IMR-90 (cell line): Measurements from ENCODE around the gene ENKUR. TPM values are rescaled to one million over a fixed set of nuclear protein-coding genes. Genes with fewer than 3 reads are reported as not detected.

Experiments used
- ATAC-seq: fragments of 200-7000 bp; cut with Tn5 transposase; 2 replicates; pipeline ENCODE4 v1.9.1; 2020; ENCODE audit warnings: low read depth, mild to moderate bottlenecking, moderate library complexity
- BruUV-seq: library from RNA; stranded (reverse); fragments of 400-500 nt; replicated peaks from 2 replicates; lab custom pipeline; 2021; lab: Mats Ljungman, UMichigan
- CTCF ChIA-PET: fragments of 300-600 bp; formaldehyde crosslinking; extraction: SDS; loops from one replicate; lab custom pipeline; 2021; ENCODE audit warnings: antibody characterized with exemption; lab: Yijun Ruan, JAX
- POLR2A ChIA-PET: fragments of 300-600 bp; sonication (Branson Sonifier 250); formaldehyde crosslinking; loops from one replicate; lab custom pipeline; 2022; ENCODE audit warnings: antibody characterized with exemption; ENCODE audit not compliant: unreplicated experiment; lab: Charles Lee
- DNase-seq: peaks from one replicate; pipeline ENCODE4 v3.0.0; 2013
- H2AFZ ChIP-seq: replicated peaks from 2 replicates; pipeline ENCODE3; 2013; ENCODE audit warnings: low read length, mild to moderate bottlenecking; ENCODE audit not compliant: poor library complexity
- H2AK5ac ChIP-seq: 2 replicates; pipeline ENCODE4 v1.6.1; 2013; ENCODE audit warnings: low read depth, low read length, inconsistent platforms
- H2AK9ac ChIP-seq: replicated peaks from 2 replicates; pipeline ENCODE3; 2013; ENCODE audit warnings: mild to moderate bottlenecking, low read depth, low read length, moderate library complexity; ENCODE audit not compliant: poor library complexity
- H2BK120ac ChIP-seq: 2 replicates; pipeline ENCODE4 v1.6.1; 2013; ENCODE audit warnings: low read depth, low read length, inconsistent platforms
- H2BK15ac ChIP-seq: 3 replicates; pipeline ENCODE4 v1.6.1; 2013; ENCODE audit warnings: low read depth, low read length, inconsistent platforms
- H2BK20ac ChIP-seq: 2 replicates; pipeline ENCODE4 v1.6.1; 2013; ENCODE audit warnings: low read depth, mild to moderate bottlenecking, inconsistent platforms, low read length, moderate library complexity
- H2BK5ac ChIP-seq: 2 replicates; pipeline ENCODE4 v1.6.1; 2013; ENCODE audit warnings: mild to moderate bottlenecking, low read depth, low read length, inconsistent platforms; ENCODE audit not compliant: poor library complexity, severe bottlenecking
- H3K14ac ChIP-seq: replicated peaks from 2 replicates; pipeline ENCODE4 v1.6.1; 2013; ENCODE audit warnings: low read depth, low read length, inconsistent platforms
- H3K18ac ChIP-seq: 2 replicates; pipeline ENCODE4 v1.6.1; 2013; ENCODE audit warnings: low read depth, low read length, control low read depth
- H3K23ac ChIP-seq: 2 replicates; pipeline ENCODE4 v1.6.1; 2013; ENCODE audit warnings: low read depth, low read length, inconsistent platforms
- H3K27ac ChIP-seq: 2 replicates; pipeline ENCODE4 v1.5.1; 2013; ENCODE audit warnings: mild to moderate bottlenecking, control low read depth, low read length; ENCODE audit not compliant: insufficient read depth
- H3K27me3 ChIP-seq: 2 replicates; pipeline ENCODE4 v1.6.1; 2013; ENCODE audit warnings: low read length; ENCODE audit not compliant: control insufficient read depth, insufficient read depth
- H3K36me3 ChIP-seq: 2 replicates; pipeline ENCODE4 v1.6.1; 2013; ENCODE audit warnings: low read length, mixed read lengths; ENCODE audit not compliant: control insufficient read depth, insufficient read depth
- H3K4ac ChIP-seq: 2 replicates; pipeline ENCODE4 v1.6.1; 2013; ENCODE audit warnings: low read depth, low read length, inconsistent platforms
- H3K4me1 ChIP-seq: 2 replicates; pipeline ENCODE4 v1.6.1; 2013; ENCODE audit warnings: low read length, mixed read lengths; ENCODE audit not compliant: control insufficient read depth, insufficient read depth
- H3K4me2 ChIP-seq: 2 replicates; pipeline ENCODE4 v1.6.1; 2013; ENCODE audit warnings: low read depth, mild to moderate bottlenecking, control low read depth, low read length, moderate library complexity
- H3K4me3 ChIP-seq: 2 replicates; pipeline ENCODE4 v1.5.1; 2013; ENCODE audit warnings: low read depth, mild to moderate bottlenecking, control low read depth, low read length, moderate library complexity; ENCODE audit not compliant: insufficient read depth
- H3K56ac ChIP-seq: 2 replicates; pipeline ENCODE4 v1.6.1; 2013; ENCODE audit warnings: low read length, inconsistent platforms; ENCODE audit not compliant: insufficient read depth; ENCODE audit errors: extremely low read depth
- H3K79me1 ChIP-seq, 2 experiments: 2 replicates each; pipeline ENCODE4 v1.6.1; 2013; ENCODE audit warnings: low read length in 2 of 2, inconsistent platforms in 1 of 2, low read depth in 1 of 2
- H3K9ac ChIP-seq: 2 replicates; pipeline ENCODE4 v1.6.1; 2013; ENCODE audit warnings: low read depth, low read length, control low read depth
- H3K9me1 ChIP-seq: 2 replicates; pipeline ENCODE4 v1.6.1; 2013; ENCODE audit warnings: low read length, inconsistent platforms; ENCODE audit not compliant: insufficient read depth
- H3K9me3 ChIP-seq: 2 replicates; pipeline ENCODE4 v1.6.1; 2013; ENCODE audit warnings: low read length; ENCODE audit not compliant: control insufficient read depth, insufficient read depth
- H4K20me1 ChIP-seq: 2 replicates; pipeline ENCODE4 v1.6.1; 2013; ENCODE audit warnings: low read length, inconsistent platforms; ENCODE audit not compliant: insufficient read depth
- H4K5ac ChIP-seq: 2 replicates; pipeline ENCODE4 v1.6.1; 2013; ENCODE audit warnings: mild to moderate bottlenecking, low read depth, low read length, control low read depth
- H4K8ac ChIP-seq, 2 experiments: 2 replicates each; pipeline ENCODE4 v1.6.1; 2013; ENCODE audit warnings: low read depth in 2 of 2, low read length in 2 of 2, control low read depth in 1 of 2, inconsistent platforms in 1 of 2
- H4K91ac ChIP-seq: 2 replicates; pipeline ENCODE4 v1.6.1; 2013; ENCODE audit warnings: low read depth, low read length, inconsistent platforms; ENCODE audit not compliant: insufficient read depth
- BHLHE40 ChIP-seq: fragments of 150-350 bp; IDR thresholded peaks from 2 replicates; pipeline ENCODE4 v1.6.1; 2016; ENCODE audit warnings: mild to moderate bottlenecking, low read depth, low read length
- CEBPB ChIP-seq: IDR thresholded peaks from 2 replicates; pipeline ENCODE4 v1.6.1; 2012; ENCODE audit warnings: low read depth, low read length, improper control_type of control experiment
- CHD1 ChIP-seq: IDR thresholded peaks from 2 replicates; pipeline ENCODE4 v1.6.1; 2012; ENCODE audit warnings: low read depth, low read length, improper control_type of control experiment
- CTCF ChIP-seq: conservative IDR thresholded peaks from 2 replicates; pipeline ENCODE4 v1.5.1; 2012; ENCODE audit warnings: mild to moderate bottlenecking, low read depth, low read length, improper control_type of control experiment
- ELK1 ChIP-seq: fragments of 150-350 bp; IDR thresholded peaks from 2 replicates; pipeline ENCODE4 v1.6.1; 2016; ENCODE audit warnings: low read depth, mild to moderate bottlenecking, low read length, moderate library complexity, borderline replicate concordance
- FOS ChIP-seq: fragments of 150-350 bp; IDR thresholded peaks from 2 replicates; pipeline ENCODE4 v1.6.1; 2016; ENCODE audit warnings: low read depth, low read length
- MAFK ChIP-seq: IDR thresholded peaks from 2 replicates; pipeline ENCODE4 v1.6.1; 2012; ENCODE audit warnings: low read depth, low read length, improper control_type of control experiment
- MAZ ChIP-seq: IDR thresholded peaks from 2 replicates; pipeline ENCODE4 v1.6.1; 2012; ENCODE audit warnings: low read depth, mild to moderate bottlenecking, low read length, improper control_type of control experiment, moderate library complexity, borderline replicate concordance
- MXI1 ChIP-seq: IDR thresholded peaks from 2 replicates; pipeline ENCODE4 v1.6.1; 2012; ENCODE audit warnings: low read depth, mild to moderate bottlenecking, low read length, moderate library complexity, borderline replicate concordance
- NFE2L2 ChIP-seq: fragments of 150-350 bp; IDR thresholded peaks from 2 replicates; pipeline ENCODE4 v1.6.1; 2016; ENCODE audit warnings: low read depth, mild to moderate bottlenecking, low read length
- POLR2A ChIP-seq: IDR thresholded peaks from 2 replicates; pipeline ENCODE4 v1.6.1; 2012; ENCODE audit warnings: mild to moderate bottlenecking, low read depth, low read length
- RAD21 ChIP-seq: IDR thresholded peaks from 2 replicates; pipeline ENCODE4 v1.6.1; 2012; ENCODE audit warnings: low read length, improper control_type of control experiment
- RCOR1 ChIP-seq: IDR thresholded peaks from 2 replicates; pipeline ENCODE4 v1.6.1; 2012; ENCODE audit warnings: mild to moderate bottlenecking, low read length, improper control_type of control experiment; ENCODE audit not compliant: insufficient replicate concordance
- RFX5 ChIP-seq: IDR thresholded peaks from 2 replicates; pipeline ENCODE4 v1.8.0; 2012; ENCODE audit warnings: low read depth, mild to moderate bottlenecking, low read length, moderate library complexity
- SMC3 ChIP-seq: fragments of 150-350 bp; IDR thresholded peaks from 2 replicates; pipeline ENCODE4 v1.6.1; 2016; ENCODE audit warnings: low read depth, mild to moderate bottlenecking, antibody characterized with exemption, low read length, moderate library complexity
- USF2 ChIP-seq: fragments of 150-350 bp; IDR thresholded peaks from 2 replicates; pipeline ENCODE4 v1.6.1; 2017; ENCODE audit warnings: mild to moderate bottlenecking, antibody characterized with exemption, low read length, low read depth
- WGBS, 2 experiments: methylation state at CpG; one replicate each; pipeline versions ENCODE4 v1.1.5 to v1.1.7; 2013; ENCODE audit warnings: missing lambda C conversion rate in 2 of 2; ENCODE audit not compliant: insufficient read length in 1 of 2; ENCODE audit errors: extremely low coverage in 2 of 2; 5-methylcytosine and 5-hydroxymethylcytosine counted together
- dilution Hi-C: fragments of 300-500 bp; cut with HindIII; formaldehyde crosslinking; loops from one replicate; pipeline ENCODE4 v1.14.3; 2018; ENCODE audit warnings: low sequenced_read_pairs; ENCODE audit not compliant: unreplicated experiment
- in situ Hi-C: fragments of 300-500 bp; cut with MboI; formaldehyde crosslinking; loops from 3 replicates; pipeline ENCODE4 v1.14.3; 2019; ENCODE audit warnings: low sequenced_read_pairs, inconsistent platforms, mixed read lengths
- intact Hi-C: fragments of 100-400 bp; cut with micrococcal nuclease; formaldehyde crosslinking; loops from 2 replicates; pipeline ENCODE4 v1.10.0; 2022
- polyA plus RNA-seq, 3 experiments: library from polyadenylated mRNA; depleted of rRNA; stranded (reverse); fragments of >200 nt; gene quantifications; 2 replicates each; pipeline ENCODE4 v1.2.3, GENCODE V29; 2012; ENCODE audit warnings: low replicate concordance in 1 of 3
- total RNA-seq: library from RNA; depleted of rRNA; stranded (reverse); fragments of >200 nt; gene quantifications from 2 replicates; pipeline ENCODE4 v1.2.3, GENCODE V29; 2012

The ENKUR gene
- total and polyA plus RNA-seq, 2 of the 4 experiments (the other 2 are of a cell fraction), result not detected

GRCh38 chr10:24991298-24991697 lies 24.7 kb downstream of the ENKUR start:
- Histone ChIP-seq H3K4me1 (no peaks in the 10 kb centered on the region), H3K4me2 (no peak overlapping the region), H4K8ac (no peak overlapping the region), H3K14ac (no peak overlapping the region), H3K79me1 (no peaks in the 10 kb centered on the region), H3K9me3 (peaks cover 2% of the 10 kb centered on the region; the same call in 1 of the 2 replicates), H3K4ac (no peak overlapping the region), H3K23ac (no peak overlapping the region), H4K5ac (no peak overlapping the region), H2BK15ac (no peak overlapping the region), H4K20me1 (no peaks in the 10 kb centered on the region), H4K91ac (no peak overlapping the region), H2AK5ac (no peak overlapping the region), H3K36me3 (no peaks in the 10 kb centered on the region), H3K27ac (no peak overlapping the region), H2BK5ac (no peak overlapping the region), H2BK120ac (no peak overlapping the region), H3K18ac (no peak overlapping the region), H3K4me3 (no peak overlapping the region), H2BK20ac (no peak overlapping the region), H3K56ac (no peak overlapping the region), H2AFZ (no peak overlapping the region), H2AK9ac (no peak overlapping the region), H3K27me3 (no peaks in the 10 kb centered on the region), H3K9ac (no peak overlapping the region), H3K9me1 (peaks cover 3% of the 10 kb centered on the region; the same call in 1 of the 2 replicates)
- WGBS, 2 experiments, result 88% methylated on average over 4 of the region's 13 CpGs; no CpG with 5 or more reads in 1 of the 2 experiments
- TF ChIP-seq NFE2L2 (no peak), POLR2A (no peak), CEBPB (no peak), RCOR1 (no peak), FOS (no peak), RFX5 (no peak), USF2 (no peak), ELK1 (no peak), CTCF (no peak), RAD21 (no peak), CHD1 (no peak), SMC3 (no peak), MXI1 (no peak), MAZ (no peak), BHLHE40 (no peak), MAFK (no peak)
- intact Hi-C loops (loop anchor here (2.0 kb wide), 2 partner anchors 272 to 348 kb away; no protein-coding TSS in a partner anchor), dilution Hi-C loops (no loop called here), in situ Hi-C loops (no loop called here)
- ATAC-seq (no peak), DNase-seq (no peak)
- no TSS peak for BruUV-seq
- ChIA-PET POLR2A (no interaction called here), CTCF (interaction anchor here (0.6 kb wide), 1 partner anchor 342 kb away, joined by 3 read pairs; no protein-coding TSS in a partner anchor)
